ENCODE results near the gene H1-8. TPM values are rescaled to one million over a fixed set of nuclear protein-coding genes. Genes with fewer than 3 reads are reported as not detected.

H1-8 gene
- total RNA-seq, 4 donors from 2014 or later, result not detected

DNA sequence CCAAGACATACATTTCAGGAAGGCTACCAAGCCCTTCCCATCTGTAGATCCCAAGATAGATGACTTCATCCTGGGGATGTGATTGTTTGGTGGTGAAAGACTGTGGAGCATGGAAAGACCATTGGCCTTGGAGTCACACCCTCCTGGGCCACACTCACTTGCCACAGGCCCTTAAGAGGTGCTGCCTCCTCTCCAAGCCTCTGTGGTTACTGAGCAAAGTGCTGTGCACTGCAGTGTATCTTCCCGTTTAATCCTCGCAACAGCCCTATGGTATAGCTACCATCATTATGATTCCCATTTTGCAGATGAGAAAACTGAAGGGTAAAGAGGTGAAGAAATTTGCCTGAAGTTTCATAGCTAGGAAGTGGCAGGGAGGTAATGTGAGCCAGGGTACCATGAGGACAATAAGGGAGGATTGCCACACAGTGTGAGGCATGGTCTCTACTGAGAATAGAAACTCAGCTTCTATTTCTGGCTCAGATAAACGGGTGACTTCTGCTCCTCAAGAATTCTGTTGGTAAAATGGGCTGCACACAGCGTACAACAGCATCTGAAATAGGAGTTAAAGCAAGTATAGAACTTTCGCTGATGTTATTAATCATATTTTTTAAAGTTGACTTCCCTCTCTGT is 38.4 kb upstream of the H1-8 start:
- TF ChIP-seq, protein P1, sequence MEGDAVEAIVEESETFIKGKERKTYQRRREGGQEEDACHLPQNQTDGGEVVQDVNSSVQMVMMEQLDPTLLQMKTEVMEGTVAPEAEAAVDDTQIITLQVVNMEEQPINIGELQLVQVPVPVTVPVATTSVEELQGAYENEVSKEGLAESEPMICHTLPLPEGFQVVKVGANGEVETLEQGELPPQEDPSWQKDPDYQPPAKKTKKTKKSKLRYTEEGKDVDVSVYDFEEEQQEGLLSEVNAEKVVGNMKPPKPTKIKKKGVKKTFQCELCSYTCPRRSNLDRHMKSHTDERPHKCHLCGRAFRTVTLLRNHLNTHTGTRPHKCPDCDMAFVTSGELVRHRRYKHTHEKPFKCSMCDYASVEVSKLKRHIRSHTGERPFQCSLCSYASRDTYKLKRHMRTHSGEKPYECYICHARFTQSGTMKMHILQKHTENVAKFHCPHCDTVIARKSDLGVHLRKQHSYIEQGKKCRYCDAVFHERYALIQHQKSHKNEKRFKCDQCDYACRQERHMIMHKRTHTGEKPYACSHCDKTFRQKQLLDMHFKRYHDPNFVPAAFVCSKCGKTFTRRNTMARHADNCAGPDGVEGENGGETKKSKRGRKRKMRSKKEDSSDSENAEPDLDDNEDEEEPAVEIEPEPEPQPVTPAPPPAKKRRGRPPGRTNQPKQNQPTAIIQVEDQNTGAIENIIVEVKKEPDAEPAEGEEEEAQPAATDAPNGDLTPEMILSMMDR (IDR thresholded peaks at IDR 0.05; ENCODE audit: low read depth), result no peak

DNA sequence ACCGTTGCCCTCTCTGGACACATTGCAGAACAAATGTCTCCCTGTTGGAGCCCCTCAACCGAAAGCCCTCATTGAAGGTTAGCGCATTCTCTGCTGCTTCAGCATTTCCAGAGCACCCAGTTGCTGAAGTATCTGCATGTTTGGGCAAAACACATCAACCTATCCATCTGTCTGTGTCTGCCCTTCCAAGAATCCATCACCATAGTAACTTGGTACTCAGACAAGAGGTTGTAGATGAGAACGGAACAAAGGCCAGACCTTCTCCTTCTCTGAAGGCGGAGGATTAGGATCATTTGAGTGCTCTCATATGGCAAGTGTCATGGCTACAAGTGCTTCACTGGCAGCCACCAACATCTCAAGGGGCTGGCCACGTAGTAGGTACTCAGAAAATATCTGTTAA is 37.6 kb upstream of the H1-8 start:
- TF ChIP-seq, protein P1 (IDR thresholded peaks at IDR 0.05; ENCODE audit: low read depth), result no peak

DNA sequence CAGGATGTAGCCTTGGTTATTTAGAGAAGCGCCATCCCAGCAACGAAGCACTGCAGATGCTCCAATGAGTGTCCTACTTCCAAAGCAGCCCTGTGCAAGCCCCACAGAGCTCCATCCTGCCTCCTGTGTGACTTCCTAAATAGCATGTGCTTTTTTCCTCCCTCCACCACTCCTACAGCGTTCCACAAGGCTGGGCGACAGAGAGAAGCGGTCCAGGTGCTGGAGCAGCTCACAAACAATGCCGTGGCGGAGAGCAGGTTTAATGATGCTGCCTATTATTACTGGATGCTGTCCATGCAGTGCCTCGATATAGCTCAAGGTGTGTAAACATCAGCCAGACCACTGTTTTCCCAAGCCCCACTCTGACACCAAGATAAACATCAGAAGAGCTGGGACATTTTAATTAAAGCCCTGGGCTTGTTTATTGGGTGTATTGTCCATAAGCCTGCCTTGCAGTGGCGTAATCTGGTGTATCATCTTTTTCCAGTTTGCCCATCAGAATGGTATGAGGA is 36.7 kb upstream of the H1-8 start:
- TF ChIP-seq, protein P1 (IDR thresholded peaks at IDR 0.05; ENCODE audit: low read depth), result no peak

DNA sequence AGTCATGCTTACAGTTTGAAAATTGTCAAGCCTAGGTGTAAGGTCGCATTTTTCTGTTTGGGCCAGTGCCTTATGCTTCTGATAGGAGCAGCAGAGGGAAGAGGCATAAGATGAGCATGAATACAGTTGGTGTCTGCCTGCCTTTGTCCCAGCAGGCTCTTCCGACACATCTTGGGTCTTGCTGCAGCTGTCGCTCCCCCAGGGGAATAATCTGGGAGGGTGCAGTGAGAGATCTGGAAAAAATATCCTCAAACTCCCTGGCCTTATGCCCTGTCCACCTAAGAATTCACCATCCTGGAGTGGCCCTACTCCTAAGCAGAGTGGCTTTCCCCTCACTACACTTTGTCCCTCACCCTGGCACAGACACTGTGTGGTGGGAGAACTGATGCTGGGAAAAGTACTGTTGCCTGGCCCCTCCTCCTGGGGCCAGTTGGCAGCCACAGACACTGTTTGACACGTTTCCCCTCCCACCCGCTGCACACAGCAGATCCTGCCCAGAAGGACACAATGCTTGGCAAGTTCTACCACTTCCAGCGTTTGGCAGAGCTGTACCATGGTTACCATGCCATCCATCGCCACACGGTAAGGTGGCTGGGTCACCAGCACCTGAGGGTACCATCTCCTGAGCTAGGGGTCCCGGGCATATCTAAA is 35.7 kb upstream of the H1-8 start:
- TF ChIP-seq, protein P1 (IDR thresholded peaks at IDR 0.05; ENCODE audit: low read depth), result no peak

DNA sequence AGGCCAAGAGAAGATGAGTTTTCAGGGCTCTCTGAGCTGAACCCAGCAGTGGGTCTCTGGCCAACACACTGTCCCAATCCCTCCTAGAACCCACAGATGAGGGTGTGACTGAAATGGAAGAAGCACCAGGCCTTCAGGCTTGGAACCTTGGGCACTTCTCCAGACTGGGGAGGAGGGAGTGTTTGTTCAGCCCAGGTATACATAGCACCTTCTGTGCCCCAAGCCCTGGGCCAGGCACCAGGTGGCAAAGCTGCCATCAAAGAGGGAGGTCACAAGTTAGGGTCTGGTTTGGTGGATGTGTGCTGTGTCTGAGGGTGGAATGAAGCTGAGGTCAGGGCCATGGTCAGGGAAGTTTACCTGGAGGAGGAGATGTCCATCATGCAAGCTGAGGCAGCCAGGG is 30.4 kb upstream of the H1-8 start:
- TF ChIP-seq, protein P1 (IDR thresholded peaks at IDR 0.05; ENCODE audit: low read depth), result no peak

DNA sequence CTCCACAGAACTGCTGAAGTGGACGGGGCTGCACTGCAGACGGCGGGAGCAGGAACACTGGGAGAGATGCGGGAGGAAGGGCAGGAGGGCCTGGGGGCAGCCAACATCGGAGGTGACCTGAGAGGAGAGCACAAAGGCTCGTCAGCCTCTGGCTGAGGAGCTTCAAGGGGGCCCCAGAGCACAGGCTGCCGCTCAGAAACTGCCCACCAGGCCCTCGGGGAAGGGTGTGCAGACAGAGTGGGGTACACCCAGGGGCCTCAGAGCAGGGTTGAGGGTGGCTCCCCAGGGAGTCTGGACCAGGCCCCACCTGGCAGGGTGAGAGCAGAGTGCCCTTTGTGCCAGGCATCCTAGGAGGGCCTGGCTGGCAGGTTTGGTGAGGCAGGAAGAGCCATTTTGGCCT is 29.3 kb upstream of the H1-8 start:
- TF ChIP-seq, protein P1 (IDR thresholded peaks at IDR 0.05; ENCODE audit: low read depth), result no peak

DNA sequence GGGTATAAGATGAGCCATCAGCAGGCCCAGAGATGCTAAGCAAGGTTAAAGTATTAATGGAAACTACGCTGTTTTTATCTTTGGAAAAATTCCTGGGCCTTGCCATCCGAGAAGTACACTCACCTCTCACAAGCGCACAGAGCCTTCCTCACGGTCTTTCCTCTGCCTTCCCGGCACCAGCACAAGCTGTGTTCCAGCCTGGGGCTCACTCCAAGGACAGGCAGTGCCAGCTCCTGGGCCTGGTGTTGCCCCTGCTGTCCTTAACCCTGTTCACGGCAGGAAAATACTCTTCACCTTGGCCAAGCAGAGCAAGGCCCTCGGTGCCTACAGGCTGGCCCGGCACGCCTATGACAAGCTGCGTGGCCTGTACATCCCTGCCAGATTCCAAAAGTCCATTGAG is 28.9 kb upstream of the H1-8 start:
- TF ChIP-seq, protein P1 (IDR thresholded peaks at IDR 0.05; ENCODE audit: low read depth), result no peak
